SK-N-SH (cell line): ENCODE results near the gene CDC25B. TPM values are rescaled to one million over a fixed set of nuclear protein-coding genes. Genes with fewer than 3 reads are reported as not detected.
"Not testable (repeated sequence)": the region's sequence is repeated elsewhere in the genome, so short reads cannot be mapped to it uniquely, and the experiment has no call there.

Source experiments
- CTCF ChIA-PET: fragments of 300-600, 350-600 bp; formaldehyde crosslinking; extraction: SDS; loops from one replicate; lab custom pipeline; 2021; lab: Yijun Ruan, JAX
- POLR2A ChIA-PET: fragments of 350-600 bp; sonication (Branson Sonifier 250); formaldehyde crosslinking; extraction: SDS; loops from one replicate; lab custom pipeline; 2020; ENCODE audit warnings: antibody characterized with exemption, inconsistent platforms; lab: Yijun Ruan, JAX
- DNase-seq: peaks from one replicate; pipeline ENCODE4 v3.0.0; 2012
- H2AFZ ChIP-seq: fragments of 200-600 bp; sonication (generic); 2 replicates; pipeline ENCODE4 v1.8.1; 2016; ENCODE audit warnings: antibody characterized with exemption, mild to moderate bottlenecking, low read depth
- H3F3A ChIP-seq: fragments of 200-600 bp; sonication (generic); replicated peaks from 2 replicates; pipeline ENCODE3; 2016; ENCODE audit warnings: antibody characterized with exemption, mild to moderate bottlenecking; ENCODE audit not compliant: insufficient read depth
- H3K27ac ChIP-seq, 2 experiments: fragments of 200-500 bp in 1 of 2; fragments of 200-600 bp in 1 of 2; sonication (Bioruptor generic) in 1 of 2; sonication (generic), shearing (Covaris generic) in 1 of 2; 2 replicates each; pipeline versions ENCODE4 v1.5.1 to v1.6.1; 2014 to 2016; ENCODE audit warnings: low read depth in 2 of 2, inconsistent platforms in 1 of 2, low read length in 1 of 2, mild to moderate bottlenecking in 1 of 2, mixed read lengths in 1 of 2
- H3K27me3 ChIP-seq: fragments of 200-600 bp; sonication (generic), shearing (Covaris generic); 2 replicates; pipeline ENCODE4 v1.6.1; 2016; ENCODE audit warnings: mixed run types; ENCODE audit not compliant: insufficient read depth
- H3K36me3 ChIP-seq, 2 experiments: fragments of 200-500 bp in 1 of 2; fragments of 200-600 bp in 1 of 2; sonication (Bioruptor generic) in 1 of 2; sonication (generic) in 1 of 2; replicated peaks in 1 of 2; 2 replicates each; pipeline versions ENCODE3 to v1.5.1; 2014 to 2016; ENCODE audit warnings: low read length in 1 of 2, mild to moderate bottlenecking in 1 of 2; ENCODE audit not compliant: insufficient read depth in 2 of 2, control insufficient read depth in 1 of 2
- H3K4me1 ChIP-seq, 2 experiments: fragments of 200-500 bp in 1 of 2; fragments of 200-600 bp in 1 of 2; sonication (Bioruptor generic) in 1 of 2; sonication (generic), shearing (Covaris generic) in 1 of 2; 2 replicates each; pipeline versions ENCODE4 v1.5.1 to v1.6.1; 2014 to 2016; ENCODE audit warnings: low read depth in 1 of 2, low read length in 1 of 2, mixed run types in 1 of 2; ENCODE audit not compliant: insufficient read depth in 2 of 2, control insufficient read depth in 1 of 2
- H3K4me2 ChIP-seq: fragments of 200-600 bp; sonication (generic), shearing (Covaris generic); 2 replicates; pipeline ENCODE4 v1.6.1; 2017; ENCODE audit warnings: mixed run types
- H3K4me3 ChIP-seq, 2 experiments: fragments of 200-500 bp in 1 of 2; fragments of 200-600 bp in 1 of 2; sonication (Bioruptor generic) in 1 of 2; sonication (generic), shearing (Covaris generic) in 1 of 2; 2 replicates each; pipeline versions ENCODE4 v1.5.1 to v1.8.1; 2014 to 2016; ENCODE audit warnings: low read depth in 2 of 2, inconsistent platforms in 1 of 2, low read length in 1 of 2, mild to moderate bottlenecking in 1 of 2, mixed read lengths in 1 of 2, moderate library complexity in 1 of 2
- H3K79me2 ChIP-seq: fragments of 200-600 bp; sonication (generic); 2 replicates; pipeline ENCODE4 v1.8.1; 2017; ENCODE audit warnings: mild to moderate bottlenecking; ENCODE audit not compliant: insufficient read depth
- H3K9ac ChIP-seq: fragments of 200-600 bp; sonication (generic); 2 replicates; pipeline ENCODE4 v1.6.1; 2017; ENCODE audit warnings: mixed run types
- H3K9me2 ChIP-seq: fragments of 200-600 bp; sonication (generic); 2 replicates; pipeline ENCODE4 v1.6.1; 2017; ENCODE audit warnings: mixed run types
- H3K9me3 ChIP-seq: fragments of 200-600 bp; sonication (generic); 2 replicates; pipeline ENCODE4 v1.6.1; 2017; ENCODE audit warnings: mixed run types, mild to moderate bottlenecking, moderate library complexity
- H4K20me1 ChIP-seq: fragments of 200-600 bp; sonication (generic); 2 replicates; pipeline ENCODE4 v1.6.1; 2017; ENCODE audit warnings: mild to moderate bottlenecking, mixed run types; ENCODE audit not compliant: insufficient read depth
- CHD2 ChIP-seq: fragments of 150-350 bp; IDR thresholded peaks from 2 replicates; pipeline ENCODE4 v1.6.1; 2018; ENCODE audit warnings: low read length; ENCODE audit not compliant: partially characterized antibody
- ELF1 ChIP-seq: IDR thresholded peaks from 2 replicates; pipeline ENCODE4 v1.4.0; 2012
- EP300 ChIP-seq, 2 experiments: IDR thresholded peaks; 2 replicates each; pipeline versions ENCODE4 v1.4.0 to v1.6.1; 2012; ENCODE audit warnings: borderline replicate concordance in 1 of 2, low read depth in 1 of 2, low read length in 1 of 2
- FOXM1 ChIP-seq: IDR thresholded peaks from 2 replicates; pipeline ENCODE4 v1.4.0; 2012; ENCODE audit warnings: low read depth, mild to moderate bottlenecking
- GABPA ChIP-seq: IDR thresholded peaks from 2 replicates; pipeline ENCODE4 v1.4.0; 2012; ENCODE audit warnings: low read depth, mild to moderate bottlenecking
- GATA2 ChIP-seq: sonication (generic); formaldehyde crosslinking; IDR thresholded peaks from 2 replicates; pipeline ENCODE4 v1.5.0; 2020; ENCODE audit warnings: mild to moderate bottlenecking, missing genetic modification reagents
- MXI1 ChIP-seq: IDR thresholded peaks from 2 replicates; pipeline ENCODE4 v1.6.1; 2012; ENCODE audit warnings: mild to moderate bottlenecking, low read depth, low read length, improper control_type of control experiment
- PBX3 ChIP-seq: IDR thresholded peaks from 2 replicates; pipeline ENCODE4; 2012
- REST ChIP-seq: IDR thresholded peaks from 2 replicates; pipeline ENCODE4 v1.6.1; 2012; ENCODE audit warnings: mild to moderate bottlenecking, low read depth, low read length, moderate library complexity
- RFX5 ChIP-seq: IDR thresholded peaks from 2 replicates; pipeline ENCODE4 v1.6.1; 2012; ENCODE audit warnings: mild to moderate bottlenecking, improper control_type of control experiment, low read length
- RXRA ChIP-seq: IDR thresholded peaks from 2 replicates; pipeline ENCODE4 v1.4.0; 2012; ENCODE audit warnings: low read depth, mild to moderate bottlenecking, borderline replicate concordance
- SIN3A ChIP-seq: IDR thresholded peaks from 2 replicates; pipeline ENCODE4 v1.6.1; 2012; ENCODE audit warnings: low read depth, mild to moderate bottlenecking, low read length, moderate library complexity, borderline replicate concordance
- SMC3 ChIP-seq: IDR thresholded peaks from 2 replicates; pipeline ENCODE4 v1.6.1; 2012; ENCODE audit warnings: low read depth, low read length, improper control_type of control experiment
- TEAD4 ChIP-seq: IDR thresholded peaks from 2 replicates; pipeline ENCODE4 v1.4.0; 2012; ENCODE audit warnings: mild to moderate bottlenecking, borderline replicate concordance; ENCODE audit not compliant: insufficient read depth
- USF2 ChIP-seq: fragments of 150-350 bp; IDR thresholded peaks from 2 replicates; pipeline ENCODE4 v1.6.1; 2017; ENCODE audit warnings: antibody characterized with exemption, low read length, low read depth, borderline replicate concordance
- YY1 ChIP-seq: IDR thresholded peaks from 2 replicates; pipeline ENCODE4 v1.4.0; 2012; ENCODE audit warnings: low read depth, mild to moderate bottlenecking
- WGBS: methylation state at CpG from one replicate; pipeline ENCODE4 v1.1.6; 2017; ENCODE audit warnings: low lambda C conversion rate; 5-methylcytosine and 5-hydroxymethylcytosine counted together
- polyA plus RNA-seq, 3 experiments: library from polyadenylated mRNA; depleted of rRNA; stranded (reverse); fragments of >200 nt; gene quantifications; 2 replicates each; pipeline ENCODE4 v1.2.3, GENCODE V29; 2012

Gene CDC25B
- polyA plus RNA-seq, 1 of the 3 experiments (the other 2 are of a cell fraction) = 56.5 TPM

- peaks cover 3 to 11% of the 10 kb centered on the region in 2 experiments for H3K36me3 ChIP-seq
- H4K20me1 ChIP-seq = no peaks in the 10 kb centered on the region
- ChIA-PET POLR2A (no interaction called here), CTCF (interaction anchor here (1.2 kb wide), 1 partner anchor 8 kb away, joined by 4 read pairs; the partner anchor contains the start of gene AP5S1)
- H3K9me2 ChIP-seq = no peaks in the 10 kb centered on the region
- H3F3A ChIP-seq = no peaks in the 10 kb centered on the region
- no peaks in the 10 kb centered on the region for H3K9me3 ChIP-seq
- WGBS = 89% methylated on average over 3 of the region's 3 CpGs
- H3K9ac ChIP-seq = no peak overlapping the region
- no peak overlapping the region for H3K27ac ChIP-seq
- no peaks in the 10 kb centered on the region for H3K79me2 ChIP-seq
- no peaks in the 10 kb centered on the region for H3K4me1 ChIP-seq
- no peaks in the 10 kb centered on the region for H3K27me3 ChIP-seq
- no peak overlapping the region for H2AFZ ChIP-seq
- no peak overlapping the region for H3K4me3 ChIP-seq
- TF ChIP-seq GABPA (no peak), MXI1 (no peak), RFX5 (no peak), USF2 (no peak), FOXM1 (no peak), GATA2 (CRISPR knock-in tag) (no peak)
- no peak for DNase-seq
- no peak overlapping the region for H3K4me2 ChIP-seq
Measured at GRCh38 chr20:3828798-3829197, 32.7 kb downstream of the CDC25B start.

GRCh38 chr20:3829891-3830290 is 33.8 kb downstream of the CDC25B start:
- H3K4me3 ChIP-seq, H4K20me1 ChIP-seq, H3K9me2 ChIP-seq, H3K36me3 ChIP-seq, H3K4me2 ChIP-seq, DNase-seq, H3K27ac ChIP-seq, POLR2A ChIA-PET, H3F3A ChIP-seq, H3K4me1 ChIP-seq, H3K27me3 ChIP-seq, H3K79me2 ChIP-seq, H2AFZ ChIP-seq, H3K9me3 ChIP-seq, H3K9ac ChIP-seq: not testable (repeated sequence)
- 95% methylated on average over 5 of the region's 5 CpGs for WGBS
- CTCF ChIA-PET = interaction anchor here (0.6 to 1.2 kb wide), 2 partner anchors 9 to 40 kb away, joined by 3 to 4 read pairs; partner anchors contain the start of gene AP5S1

- Histone ChIP-seq H3K9me2 (no peaks in the 10 kb centered on the region), H3K27ac (no peak overlapping the region), H3K36me3 (no peaks in the 10 kb centered on the region), H4K20me1 (no peaks in the 10 kb centered on the region), H3K9ac (no peak overlapping the region), H3K4me2 (no peak overlapping the region), H3F3A (no peaks in the 10 kb centered on the region), H3K4me3 (no peak overlapping the region), H3K4me1 (no peaks in the 10 kb centered on the region), H2AFZ (no peak overlapping the region), H3K9me3 (no peaks in the 10 kb centered on the region), H3K27me3 (no peaks in the 10 kb centered on the region), H3K79me2 (no peaks in the 10 kb centered on the region)
- no peak for DNase-seq
- 96% methylated on average over 4 of the region's 4 CpGs for WGBS
- ChIA-PET POLR2A (interaction anchor here (0.7 kb wide), 1 partner anchor 49 kb away, joined by 3 read pairs; the partner anchor contains the start of gene CENPB), CTCF (interaction anchor here (1.0 kb wide), 2 partner anchors 17 to 83 kb away, joined by 3 to 4 read pairs; no protein-coding TSS in a partner anchor)
- no peak for TF ChIP-seq SIN3A
- no peak for TF ChIP-seq TEAD4
- TF ChIP-seq PBX3 = no peak
- TF ChIP-seq GATA2 (CRISPR knock-in tag) = no peak
- no peak for TF ChIP-seq EP300 (IDR thresholded peaks at IDR 0.05; ENCODE audit: borderline replicate concordance in 1 of 2, low read depth in 1 of 2, low read length in 1 of 2)
- TF ChIP-seq RXRA = no peak
- no peak for TF ChIP-seq SMC3
- TF ChIP-seq REST = no peak
- no peak for TF ChIP-seq CHD2
- no peak for TF ChIP-seq YY1
- TF ChIP-seq ELF1 = no peak
Measured at GRCh38 chr20:3836132-3836531, 40.0 kb downstream of the CDC25B start.
